Activated CD4-positive, alpha-beta T cell treated with anti-CD3 and anti-CD28 coated beads for 1 hour (primary cell): ENCODE measurements around the gene BRPF3.

Source experiments
- DNase-seq: peaks from one replicate; pipeline ENCODE4 v3.0.0-alpha.2; 2020

The BRPF3 gene

GRCh38 chr6:36272234-36272633 is 75.7 kb downstream of the BRPF3 start:
- no peak for DNase-seq

- DNase-seq: no peak
Measured at GRCh38 chr6:36273067-36273466, 76.5 kb downstream of the BRPF3 start.

- no peak for DNase-seq
Measured at GRCh38 chr6:36273802-36274514, 77.4 kb downstream of the BRPF3 start.

- no peak for DNase-seq
Measured at GRCh38 chr6:36276581-36277536, 80.3 kb downstream of the BRPF3 start.

- DNase-seq: no peak
Measured at GRCh38 chr6:36277946-36278470, 81.5 kb downstream of the BRPF3 start.

GRCh38 chr6:36280467-36280866 is 83.9 kb downstream of the BRPF3 start:
- DNase-seq: no peak

- DNase-seq: no peak
Measured at GRCh38 chr6:36280983-36281382, 84.4 kb downstream of the BRPF3 start.
